ENCODE measurements around the gene FAM209A. TPM values are rescaled to one million over a fixed set of nuclear protein-coding genes. Genes with fewer than 3 reads are reported as not detected.

Gene FAM209A
- total RNA-seq, 3 donors from 2014 or later: 0.96 TPM; not detected in 2

- no peak for TF ChIP-seq CTCF (IDR thresholded peaks at IDR 0.05)
- no peak for TF ChIP-seq POLR2AphosphoS5 (IDR thresholded peaks at IDR 0.05)
- no peak for TF ChIP-seq POLR2A (IDR thresholded peaks at IDR 0.05)
- Histone ChIP-seq H3K36me3 (no peaks in the 10 kb centered on the region), H3K27me3 (no peaks in the 10 kb centered on the region), H3K4me1 (no peaks in the 10 kb centered on the region), H3K9me3 (no peaks in the 10 kb centered on the region), H3K27ac (no peak overlapping the region), H3K4me3 (no peak overlapping the region)
- DNase-seq (ENCODE audit: low spot score in 2 of 2): no peak
- intact Hi-C loops (cut with DNase I; ENCODE audit: low total_unique reads): no loop called here
Measured at GRCh38 chr20:56573986-56574385, 49.4 kb downstream of the FAM209A start.

- Histone ChIP-seq H3K27me3 (no peaks in the 10 kb centered on the region), H3K27ac (no peak overlapping the region), H3K9me3 (no peaks in the 10 kb centered on the region), H3K4me1 (no peaks in the 10 kb centered on the region), H3K4me3 (no peak overlapping the region), H3K36me3 (no peaks in the 10 kb centered on the region)
- no peak for DNase-seq (ENCODE audit: low spot score in 2 of 2)
- intact Hi-C loops (cut with DNase I; ENCODE audit: low total_unique reads): no loop called here
- TF ChIP-seq CTCF (IDR thresholded peaks at IDR 0.05) (no peak), POLR2AphosphoS5 (IDR thresholded peaks at IDR 0.05) (no peak), POLR2A (IDR thresholded peaks at IDR 0.05) (no peak)
Measured at GRCh38 chr20:56574531-56575142, 50.1 kb downstream of the FAM209A start.

GRCh38 chr20:56575157-56575556 lies 50.6 kb downstream of the FAM209A start:
- H3K4me3 ChIP-seq: no peak overlapping the region
- no peaks in the 10 kb centered on the region for H3K36me3 ChIP-seq
- H3K9me3 ChIP-seq: no peaks in the 10 kb centered on the region
- no peak for TF ChIP-seq POLR2A (IDR thresholded peaks at IDR 0.05)
- no peak for TF ChIP-seq CTCF (IDR thresholded peaks at IDR 0.05)
- TF ChIP-seq POLR2AphosphoS5 (IDR thresholded peaks at IDR 0.05): no peak
- no peak overlapping the region for H3K27ac ChIP-seq
- intact Hi-C loops (cut with DNase I; ENCODE audit: low total_unique reads): no loop called here
- no peaks in the 10 kb centered on the region for H3K4me1 ChIP-seq
- no peaks in the 10 kb centered on the region for H3K27me3 ChIP-seq
- DNase-seq (ENCODE audit: low spot score in 2 of 2): no peak

Other genes starting within 250 kb of the FAM209A start
- 10 to 100 TPM; 62.6 to 100.0 (median 80.8) TPM for gene FAM210B, start 165.8 kb upstream of the FAM209A start, total RNA-seq
- 1 to 10 TPM in 2 of 3 donors, under 1 TPM in 1; 0.98 to 2.2 (median 1.6) TPM for gene AURKA, start 132.5 kb upstream of the FAM209A start, total RNA-seq
- 10 to 100 TPM; 17.1 to 53.4 (median 35.7) TPM for gene CSTF1, start 132.1 kb upstream of the FAM209A start, total RNA-seq
- gene CASS4, start 112.5 kb upstream of the FAM209A start, total RNA-seq: 1 to 10 TPM; 1.6 to 3.4 (median 2.2) TPM
- gene RTF2, start 56.1 kb upstream of the FAM209A start, total RNA-seq: 10 to 100 TPM; 58.0 to 80.0 (median 66.3) TPM
- not detected for gene FAM209B, start 8.5 kb downstream of the FAM209A start, total RNA-seq
- gene TFAP2C, start 104.6 kb downstream of the FAM209A start, total RNA-seq: 10 to 100 TPM in 2 of 3 donors, 1 to 10 TPM in 1; 1.8 to 66.9 (median 24.9) TPM

Measured in breast epithelium (tissue), 4 donors.